ENCODE data around the gene SLC6A16. TPM values are rescaled to one million over a fixed set of nuclear protein-coding genes. Genes with fewer than 3 reads are reported as not detected.

SLC6A16 gene
- total and polyA plus RNA-seq, 2 of the 8 experiments (the other 6 are each of a cell fraction or from before 2014, with no cell fraction given), result 1.1 to 1.5 TPM

DNA sequence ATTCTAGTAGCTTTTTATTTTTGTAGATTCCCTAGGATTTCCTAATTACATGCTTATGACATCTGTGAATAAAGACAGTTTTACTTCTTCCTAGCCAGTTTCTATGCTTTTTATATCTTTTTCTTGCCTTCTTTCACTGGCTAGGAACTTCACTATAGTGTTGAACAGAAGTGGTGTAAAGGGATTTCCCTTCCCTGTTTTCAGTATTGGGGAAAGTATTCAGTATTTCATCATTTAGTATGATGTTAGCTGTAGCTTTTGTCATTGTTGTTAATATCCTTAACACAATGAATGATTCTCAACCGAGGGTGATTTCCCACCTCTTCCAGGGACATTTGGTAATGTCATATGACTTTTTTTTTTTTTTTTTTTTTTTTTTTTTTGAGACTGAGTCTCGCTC is 77.3 kb downstream of the SLC6A16 start (continued):
- TF ChIP-seq, protein P1, sequence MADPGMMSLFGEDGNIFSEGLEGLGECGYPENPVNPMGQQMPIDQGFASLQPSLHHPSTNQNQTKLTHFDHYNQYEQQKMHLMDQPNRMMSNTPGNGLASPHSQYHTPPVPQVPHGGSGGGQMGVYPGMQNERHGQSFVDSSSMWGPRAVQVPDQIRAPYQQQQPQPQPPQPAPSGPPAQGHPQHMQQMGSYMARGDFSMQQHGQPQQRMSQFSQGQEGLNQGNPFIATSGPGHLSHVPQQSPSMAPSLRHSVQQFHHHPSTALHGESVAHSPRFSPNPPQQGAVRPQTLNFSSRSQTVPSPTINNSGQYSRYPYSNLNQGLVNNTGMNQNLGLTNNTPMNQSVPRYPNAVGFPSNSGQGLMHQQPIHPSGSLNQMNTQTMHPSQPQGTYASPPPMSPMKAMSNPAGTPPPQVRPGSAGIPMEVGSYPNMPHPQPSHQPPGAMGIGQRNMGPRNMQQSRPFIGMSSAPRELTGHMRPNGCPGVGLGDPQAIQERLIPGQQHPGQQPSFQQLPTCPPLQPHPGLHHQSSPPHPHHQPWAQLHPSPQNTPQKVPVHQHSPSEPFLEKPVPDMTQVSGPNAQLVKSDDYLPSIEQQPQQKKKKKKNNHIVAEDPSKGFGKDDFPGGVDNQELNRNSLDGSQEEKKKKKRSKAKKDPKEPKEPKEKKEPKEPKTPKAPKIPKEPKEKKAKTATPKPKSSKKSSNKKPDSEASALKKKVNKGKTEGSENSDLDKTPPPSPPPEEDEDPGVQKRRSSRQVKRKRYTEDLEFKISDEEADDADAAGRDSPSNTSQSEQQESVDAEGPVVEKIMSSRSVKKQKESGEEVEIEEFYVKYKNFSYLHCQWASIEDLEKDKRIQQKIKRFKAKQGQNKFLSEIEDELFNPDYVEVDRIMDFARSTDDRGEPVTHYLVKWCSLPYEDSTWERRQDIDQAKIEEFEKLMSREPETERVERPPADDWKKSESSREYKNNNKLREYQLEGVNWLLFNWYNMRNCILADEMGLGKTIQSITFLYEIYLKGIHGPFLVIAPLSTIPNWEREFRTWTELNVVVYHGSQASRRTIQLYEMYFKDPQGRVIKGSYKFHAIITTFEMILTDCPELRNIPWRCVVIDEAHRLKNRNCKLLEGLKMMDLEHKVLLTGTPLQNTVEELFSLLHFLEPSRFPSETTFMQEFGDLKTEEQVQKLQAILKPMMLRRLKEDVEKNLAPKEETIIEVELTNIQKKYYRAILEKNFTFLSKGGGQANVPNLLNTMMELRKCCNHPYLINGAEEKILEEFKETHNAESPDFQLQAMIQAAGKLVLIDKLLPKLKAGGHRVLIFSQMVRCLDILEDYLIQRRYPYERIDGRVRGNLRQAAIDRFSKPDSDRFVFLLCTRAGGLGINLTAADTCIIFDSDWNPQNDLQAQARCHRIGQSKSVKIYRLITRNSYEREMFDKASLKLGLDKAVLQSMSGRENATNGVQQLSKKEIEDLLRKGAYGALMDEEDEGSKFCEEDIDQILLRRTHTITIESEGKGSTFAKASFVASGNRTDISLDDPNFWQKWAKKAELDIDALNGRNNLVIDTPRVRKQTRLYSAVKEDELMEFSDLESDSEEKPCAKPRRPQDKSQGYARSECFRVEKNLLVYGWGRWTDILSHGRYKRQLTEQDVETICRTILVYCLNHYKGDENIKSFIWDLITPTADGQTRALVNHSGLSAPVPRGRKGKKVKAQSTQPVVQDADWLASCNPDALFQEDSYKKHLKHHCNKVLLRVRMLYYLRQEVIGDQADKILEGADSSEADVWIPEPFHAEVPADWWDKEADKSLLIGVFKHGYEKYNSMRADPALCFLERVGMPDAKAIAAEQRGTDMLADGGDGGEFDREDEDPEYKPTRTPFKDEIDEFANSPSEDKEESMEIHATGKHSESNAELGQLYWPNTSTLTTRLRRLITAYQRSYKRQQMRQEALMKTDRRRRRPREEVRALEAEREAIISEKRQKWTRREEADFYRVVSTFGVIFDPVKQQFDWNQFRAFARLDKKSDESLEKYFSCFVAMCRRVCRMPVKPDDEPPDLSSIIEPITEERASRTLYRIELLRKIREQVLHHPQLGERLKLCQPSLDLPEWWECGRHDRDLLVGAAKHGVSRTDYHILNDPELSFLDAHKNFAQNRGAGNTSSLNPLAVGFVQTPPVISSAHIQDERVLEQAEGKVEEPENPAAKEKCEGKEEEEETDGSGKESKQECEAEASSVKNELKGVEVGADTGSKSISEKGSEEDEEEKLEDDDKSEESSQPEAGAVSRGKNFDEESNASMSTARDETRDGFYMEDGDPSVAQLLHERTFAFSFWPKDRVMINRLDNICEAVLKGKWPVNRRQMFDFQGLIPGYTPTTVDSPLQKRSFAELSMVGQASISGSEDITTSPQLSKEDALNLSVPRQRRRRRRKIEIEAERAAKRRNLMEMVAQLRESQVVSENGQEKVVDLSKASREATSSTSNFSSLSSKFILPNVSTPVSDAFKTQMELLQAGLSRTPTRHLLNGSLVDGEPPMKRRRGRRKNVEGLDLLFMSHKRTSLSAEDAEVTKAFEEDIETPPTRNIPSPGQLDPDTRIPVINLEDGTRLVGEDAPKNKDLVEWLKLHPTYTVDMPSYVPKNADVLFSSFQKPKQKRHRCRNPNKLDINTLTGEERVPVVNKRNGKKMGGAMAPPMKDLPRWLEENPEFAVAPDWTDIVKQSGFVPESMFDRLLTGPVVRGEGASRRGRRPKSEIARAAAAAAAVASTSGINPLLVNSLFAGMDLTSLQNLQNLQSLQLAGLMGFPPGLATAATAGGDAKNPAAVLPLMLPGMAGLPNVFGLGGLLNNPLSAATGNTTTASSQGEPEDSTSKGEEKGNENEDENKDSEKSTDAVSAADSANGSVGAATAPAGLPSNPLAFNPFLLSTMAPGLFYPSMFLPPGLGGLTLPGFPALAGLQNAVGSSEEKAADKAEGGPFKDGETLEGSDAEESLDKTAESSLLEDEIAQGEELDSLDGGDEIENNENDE (IDR thresholded peaks at IDR 0.05; ENCODE audit: insufficient replicate concordance, low read length), result no peak
- TF ChIP-seq CBX8 (IDR thresholded peaks at IDR 0.05; ENCODE audit: borderline replicate concordance, low read depth, low read length), result no peak
- no peak for TF ChIP-seq CBX5 (IDR thresholded peaks at IDR 0.05; ENCODE audit: low read depth, low read length)
- TF ChIP-seq ATF2 (IDR thresholded peaks at IDR 0.05; ENCODE audit: low read length), result no peak
- no peak for TF ChIP-seq SIN3A (conservative IDR thresholded peaks at IDR 0.05 in 1 of 2, IDR thresholded peaks at IDR 0.05 in 1 of 2; ENCODE audit: low read depth in 1 of 2, low read length in 2 of 2)
- no peak for TF ChIP-seq NANOG (IDR thresholded peaks at IDR 0.05; ENCODE audit: insufficient read depth, low read depth, low read length, poor library complexity, severe bottlenecking)
- no peak for TF ChIP-seq POLR2A (IDR thresholded peaks at IDR 0.05; ENCODE audit: control extremely low read depth in 1 of 2, low read depth in 2 of 2, low read length in 2 of 2)
- TF ChIP-seq EZH2 (IDR thresholded peaks at IDR 0.05; ENCODE audit: low read depth, low read length, severe bottlenecking), result no peak

Measured in H1 (cell line).